ENCODE results near the gene LRRFIP2.

- TF ChIP-seq, protein P1, sequence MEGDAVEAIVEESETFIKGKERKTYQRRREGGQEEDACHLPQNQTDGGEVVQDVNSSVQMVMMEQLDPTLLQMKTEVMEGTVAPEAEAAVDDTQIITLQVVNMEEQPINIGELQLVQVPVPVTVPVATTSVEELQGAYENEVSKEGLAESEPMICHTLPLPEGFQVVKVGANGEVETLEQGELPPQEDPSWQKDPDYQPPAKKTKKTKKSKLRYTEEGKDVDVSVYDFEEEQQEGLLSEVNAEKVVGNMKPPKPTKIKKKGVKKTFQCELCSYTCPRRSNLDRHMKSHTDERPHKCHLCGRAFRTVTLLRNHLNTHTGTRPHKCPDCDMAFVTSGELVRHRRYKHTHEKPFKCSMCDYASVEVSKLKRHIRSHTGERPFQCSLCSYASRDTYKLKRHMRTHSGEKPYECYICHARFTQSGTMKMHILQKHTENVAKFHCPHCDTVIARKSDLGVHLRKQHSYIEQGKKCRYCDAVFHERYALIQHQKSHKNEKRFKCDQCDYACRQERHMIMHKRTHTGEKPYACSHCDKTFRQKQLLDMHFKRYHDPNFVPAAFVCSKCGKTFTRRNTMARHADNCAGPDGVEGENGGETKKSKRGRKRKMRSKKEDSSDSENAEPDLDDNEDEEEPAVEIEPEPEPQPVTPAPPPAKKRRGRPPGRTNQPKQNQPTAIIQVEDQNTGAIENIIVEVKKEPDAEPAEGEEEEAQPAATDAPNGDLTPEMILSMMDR (IDR thresholded peaks at IDR 0.05; ENCODE audit: insufficient read depth, low read depth, low read length) = no peak
- no peak for TF ChIP-seq EZH2 (IDR thresholded peaks at IDR 0.05; ENCODE audit: insufficient read depth, low read length)
Measured at GRCh38 chr3:37170513-37170912, 3.9 kb downstream of the LRRFIP2 start.
